Activated naive CD4-positive, alpha-beta T cell treated with Interleukin-2 at 50 U/mL for 16 hours (primary cell): ENCODE measurements around the gene CCDC92.
A peak's percentile ranks its signal among the peaks of the same experiment; 100 is the strongest.

ENCODE experiments used
- DNase-seq: peaks from one replicate; pipeline ENCODE4 v3.0.0-alpha.2; 2020

CCDC92 gene

GRCh38 chr12:123972457-123973401 lies at the start of gene CCDC92, which contains the start of gene ZNF664:
TSS of gene CCDC92 (minus strand) at chr12:123972831. CDS start at chr12:123944305, 28,526 bp downstream.
TSS of gene ZNF664 (plus strand) at chr12:123973215. CDS start at chr12:124012145, 38,930 bp downstream.
- DNase-seq = peak; percentile 96

DNA sequence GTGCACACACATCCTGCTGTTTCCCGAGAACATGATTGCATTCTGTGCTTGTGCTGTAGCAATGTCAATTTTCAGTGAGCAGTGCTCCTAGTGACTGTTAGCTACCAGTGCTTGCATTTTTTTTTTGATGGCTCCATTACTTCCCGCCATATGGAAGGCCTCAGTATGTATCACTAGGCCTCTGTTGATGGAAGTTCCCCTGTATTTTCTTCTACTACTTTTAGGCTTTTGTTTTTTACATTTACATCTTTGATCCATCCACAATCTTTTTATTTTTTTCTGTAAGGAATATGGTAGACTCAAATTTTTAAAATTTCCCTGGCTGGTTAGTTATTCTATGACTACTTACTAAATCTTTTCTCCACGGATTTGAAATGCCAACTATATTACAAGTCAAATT lies 49.5 kb upstream of the CCDC92 start:
- DNase-seq = no peak

GRCh38 chr12:124021007-124021406 lies 48.4 kb upstream of the CCDC92 start:
- DNase-seq = no peak

GRCh38 chr12:124020514-124020949 lies 47.9 kb upstream of the CCDC92 start:
- DNase-seq = no peak

DNA sequence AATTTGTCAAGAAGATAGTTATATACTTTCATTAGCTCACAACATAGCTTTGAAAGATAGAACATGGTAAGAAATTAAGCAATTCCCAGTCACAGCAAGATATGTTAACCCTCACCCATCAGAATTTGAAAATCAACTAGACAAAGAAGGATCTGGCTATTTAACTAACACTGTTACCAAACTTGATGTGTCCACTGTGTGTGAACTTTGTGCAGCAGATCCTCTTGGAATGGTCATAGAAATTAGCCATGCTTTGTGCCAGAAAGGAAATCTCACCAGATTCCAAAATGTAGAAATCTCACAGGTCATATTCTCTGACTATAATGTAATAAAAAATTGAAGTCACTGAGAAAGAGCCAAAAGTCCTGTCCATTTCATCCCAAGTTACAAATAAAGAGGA lies 46.5 kb upstream of the CCDC92 start:
- no peak for DNase-seq

DNA sequence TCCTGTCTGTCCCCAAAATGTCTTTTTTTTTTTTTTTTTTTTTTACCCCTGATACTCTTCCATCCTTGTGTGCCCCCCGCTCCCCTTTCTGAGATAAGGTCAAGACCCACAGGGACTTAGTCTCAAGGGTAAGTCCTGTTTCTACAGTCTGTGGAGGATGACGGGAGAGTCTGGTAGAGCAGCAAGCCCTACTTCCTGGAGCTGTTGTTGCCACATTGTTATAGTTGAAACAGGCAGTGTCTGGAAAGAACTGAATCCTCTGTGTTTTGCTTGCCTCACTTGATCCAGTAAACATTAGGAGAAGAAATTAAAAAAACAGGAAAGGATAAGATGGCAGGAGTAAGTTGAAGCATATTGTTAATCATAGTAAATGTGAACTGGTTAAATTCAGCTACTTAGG lies 45.9 kb upstream of the CCDC92 start:
- DNase-seq = no peak

DNA sequence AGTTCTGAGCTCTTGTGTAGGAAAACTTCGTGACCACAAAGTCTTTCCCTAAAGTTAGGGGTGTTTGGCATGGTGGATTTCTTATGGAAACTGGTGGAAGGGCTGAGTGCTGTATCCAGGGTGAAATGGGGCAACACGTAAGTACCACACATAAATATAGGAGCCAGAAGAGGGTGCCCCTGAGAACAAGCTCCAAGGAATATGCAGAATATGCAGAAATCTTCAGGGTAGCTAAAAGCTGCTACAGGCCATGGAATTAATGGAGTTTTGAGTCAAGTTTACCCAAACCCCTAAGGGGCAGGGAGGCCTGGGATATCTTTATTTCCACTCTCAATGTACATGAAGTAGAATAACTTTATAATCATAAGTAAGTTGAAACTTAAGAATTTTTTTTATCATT lies 44.4 kb upstream of the CCDC92 start:
- DNase-seq = no peak

- no peak for DNase-seq
Measured at GRCh38 chr12:124015494-124016461, 43.1 kb upstream of the CCDC92 start.

GRCh38 chr12:124013073-124013472 lies 40.4 kb upstream of the CCDC92 start:
- DNase-seq = no peak

- DNase-seq = no peak
Measured at GRCh38 chr12:124011435-124012115, 38.9 kb upstream of the CCDC92 start.

DNA sequence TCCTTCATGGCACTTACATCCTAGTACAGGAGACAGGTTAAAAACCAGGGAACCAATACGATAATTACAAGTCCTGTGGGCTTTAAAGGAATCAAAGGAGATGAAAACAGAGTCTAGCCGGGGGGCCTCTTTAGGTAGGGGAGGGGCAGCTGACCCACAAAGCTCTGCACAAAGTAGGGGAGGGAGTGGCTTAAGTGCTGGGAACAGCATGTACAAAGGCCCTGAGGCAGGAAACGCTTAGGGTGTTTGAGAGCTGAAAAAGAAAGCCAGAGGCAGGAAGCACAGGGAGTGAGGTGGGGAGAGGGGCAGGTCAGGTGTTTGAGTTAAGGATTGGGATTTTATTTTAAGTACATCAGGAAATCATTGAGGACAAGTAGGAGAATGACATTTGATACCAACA lies 38.1 kb upstream of the CCDC92 start:
- no peak for DNase-seq

DNA sequence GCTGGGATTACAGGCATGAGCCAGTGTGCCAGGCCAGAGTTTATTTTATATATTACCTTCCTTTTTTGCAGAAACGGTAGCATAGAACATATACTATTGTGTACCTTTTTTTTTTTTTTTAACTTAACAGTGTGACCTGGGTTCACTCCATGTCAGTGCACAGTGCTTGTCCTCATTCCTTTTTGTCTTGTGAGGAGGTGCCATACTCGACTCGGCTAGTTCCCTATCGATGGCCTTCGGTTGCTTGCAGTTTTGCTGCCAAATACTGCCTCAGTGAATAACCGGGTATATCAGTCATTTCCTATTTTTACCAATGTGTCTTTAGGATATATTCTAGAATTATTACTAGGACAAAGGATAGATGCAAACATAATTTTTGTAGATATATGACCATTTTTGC lies 37.1 kb upstream of the CCDC92 start:
- no peak for DNase-seq

GRCh38 chr12:124008595-124008994 lies 36.0 kb upstream of the CCDC92 start:
- DNase-seq = no peak

- DNase-seq = no peak
Measured at GRCh38 chr12:124007826-124008570, 35.4 kb upstream of the CCDC92 start.

DNA sequence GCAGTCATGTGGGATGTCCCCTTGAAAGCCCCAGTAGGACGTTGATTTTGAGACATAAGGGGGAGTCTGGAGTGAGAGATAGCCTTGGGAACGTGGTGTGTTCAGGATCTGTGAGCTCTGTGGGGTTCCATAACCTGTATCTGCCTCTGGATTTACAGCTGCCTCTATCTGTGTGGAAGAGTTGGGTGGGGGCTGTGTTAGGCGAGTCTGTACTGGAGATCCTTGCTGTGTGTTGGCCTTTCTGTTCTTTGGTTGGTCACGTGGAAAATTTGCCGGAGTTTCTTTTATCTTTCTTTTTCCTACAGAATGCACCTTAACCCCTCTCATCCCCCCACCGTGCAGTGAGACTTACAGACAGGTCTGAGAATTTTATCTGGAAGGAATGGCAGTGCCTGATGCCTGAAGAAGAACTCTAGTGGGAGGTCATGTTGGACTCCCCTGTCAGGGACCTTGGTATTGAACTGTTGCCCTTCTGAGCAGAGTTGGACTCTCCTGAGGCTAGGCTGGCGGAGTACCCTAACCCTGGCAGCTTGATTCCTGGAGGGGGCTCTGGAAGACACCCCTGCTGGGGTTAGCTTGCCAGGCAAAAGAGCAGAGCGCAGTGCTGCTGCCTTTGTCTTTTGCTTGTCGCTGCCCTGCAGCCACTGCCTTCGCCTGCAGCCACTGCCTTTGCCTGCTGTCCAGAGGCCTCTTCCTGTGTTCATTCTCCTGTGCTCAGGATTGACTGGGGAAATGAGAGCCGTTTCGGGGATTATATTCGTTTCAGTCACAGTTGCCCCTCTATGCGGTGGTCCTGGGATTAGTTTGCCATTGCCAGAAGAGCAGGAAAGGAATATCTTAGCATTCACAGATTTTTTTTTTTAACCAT lies 34.4 kb upstream of the CCDC92 start:
- no peak for DNase-seq

DNA sequence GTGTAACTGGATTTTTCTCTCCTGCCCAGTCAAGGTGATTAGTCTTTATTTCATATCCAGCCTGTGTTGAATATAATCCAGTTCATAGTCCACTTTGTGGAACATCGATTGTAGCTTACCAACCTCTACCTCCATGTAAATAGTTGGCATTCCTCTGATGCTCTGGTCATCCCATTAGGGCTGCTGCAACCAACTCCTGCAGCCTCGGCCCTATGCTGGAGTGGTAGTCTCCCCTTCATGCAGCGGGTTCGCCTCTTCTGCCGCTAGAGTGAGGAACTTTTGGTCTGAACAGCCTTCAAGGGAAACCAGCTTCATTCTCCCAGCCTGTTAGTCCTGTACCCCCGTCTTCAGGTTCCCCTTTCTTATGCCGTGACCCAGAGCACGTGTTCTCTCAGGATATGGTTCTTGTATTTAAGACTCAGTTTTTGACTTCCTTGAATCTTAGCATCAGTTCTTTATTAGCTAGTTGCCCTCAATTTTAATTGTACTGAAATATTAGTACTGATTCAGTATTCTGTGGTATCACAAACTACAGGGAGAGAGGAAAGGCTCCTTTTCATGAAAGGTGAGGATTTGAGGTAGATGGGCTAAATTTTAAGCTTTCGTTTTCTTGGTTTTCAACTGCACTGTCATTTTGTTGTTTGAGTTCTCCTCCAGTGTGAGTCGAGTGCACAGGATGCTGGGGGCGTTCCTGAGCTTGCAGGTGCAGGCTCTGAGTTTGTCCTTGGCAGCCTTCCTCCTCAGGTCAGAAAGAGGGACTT lies 33.6 kb upstream of the CCDC92 start:
- no peak for DNase-seq

DNA sequence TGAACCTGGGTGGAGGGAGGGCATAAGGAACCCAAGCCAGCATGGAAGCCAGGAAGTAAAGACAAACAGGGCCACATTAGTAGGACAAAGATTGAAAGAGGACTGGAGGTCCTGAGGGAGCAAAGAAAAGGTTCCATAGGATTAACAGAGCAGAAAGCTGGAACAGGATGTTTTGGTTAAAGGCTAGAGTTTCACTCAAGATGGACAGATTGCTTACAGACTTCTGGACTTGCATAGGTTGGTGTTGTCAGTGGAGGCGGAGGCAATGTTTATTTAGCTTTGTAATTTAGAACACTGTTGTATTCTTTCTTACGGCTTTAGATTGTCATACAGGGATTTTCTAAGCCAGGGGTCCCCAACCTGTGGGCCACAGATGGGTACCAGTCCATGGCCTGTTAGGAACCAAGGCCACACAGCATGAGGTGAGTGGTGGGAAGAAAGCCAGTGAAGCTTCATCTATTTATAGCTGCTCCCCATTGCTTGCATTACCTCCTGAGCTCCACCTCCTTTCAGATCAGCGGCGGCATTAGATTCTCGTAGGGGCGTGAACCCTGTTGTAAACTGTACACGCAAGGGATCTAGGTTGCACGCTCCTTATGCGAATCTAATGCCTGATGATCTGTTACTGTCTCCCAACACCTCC lies 31.7 kb upstream of the CCDC92 start:
- no peak for DNase-seq

- DNase-seq = no peak
Measured at GRCh38 chr12:124002654-124003053, 30.0 kb upstream of the CCDC92 start.

GRCh38 chr12:124002021-124002644 lies 29.5 kb upstream of the CCDC92 start:
- DNase-seq = no peak
